WTC11 (cell line): ENCODE measurements around the gene INPP4A. TPM values are rescaled to one million over a fixed set of nuclear protein-coding genes. Genes with fewer than 3 reads are reported as not detected.

Source experiments
- ATAC-seq: fragments of 200-7000 bp; cut with Tn5 transposase; 2 replicates; pipeline ENCODE4 v1.10.0; 2021; ENCODE audit warnings: mild to moderate bottlenecking, moderate library complexity
- CTCF ChIA-PET: fragments of 300-600 bp; sonication (Branson Sonifier 250); formaldehyde crosslinking; loops from one replicate; lab custom pipeline; 2021; ENCODE audit warnings: antibody characterized with exemption; lab: Charles Lee
- POLR2A ChIA-PET: fragments of 350-600 bp; sonication (Branson Sonifier 250); formaldehyde crosslinking; loops from one replicate; lab custom pipeline; 2021; ENCODE audit warnings: antibody characterized with exemption; lab: Charles Lee
- DNase-seq: peaks from one replicate; pipeline ENCODE4 v3.0.0; 2021; ENCODE audit warnings: low spot score
- H3K27ac Mint-ChIP-seq: 2 replicates; pipeline ENCODE4 v1.8.0; 2021; ENCODE audit warnings: mixed read lengths
- H3K27me3 Mint-ChIP-seq: 2 replicates; pipeline ENCODE4 v1.8.0; 2021; ENCODE audit warnings: low read depth, mild to moderate bottlenecking, moderate library complexity, mixed read lengths
- H3K36me3 Mint-ChIP-seq: 2 replicates; pipeline ENCODE4 v1.8.0; 2021; ENCODE audit warnings: mixed read lengths
- H3K4me1 Mint-ChIP-seq: 2 replicates; pipeline ENCODE4 v1.8.0; 2022; ENCODE audit warnings: mixed read lengths
- H3K4me3 Mint-ChIP-seq: 2 replicates; pipeline ENCODE4 v1.8.0; 2021; ENCODE audit warnings: mild to moderate bottlenecking, moderate library complexity, mixed read lengths
- H3K9me3 Mint-ChIP-seq: 2 replicates; pipeline ENCODE4 v1.8.0; 2021; ENCODE audit warnings: mixed read lengths
- ARID4B ChIP-seq: sonication (generic); formaldehyde crosslinking; IDR thresholded peaks from 2 replicates; pipeline ENCODE4 v1.8.0; 2023; ENCODE audit warnings: missing genetic modification reagents, mild to moderate bottlenecking, borderline replicate concordance
- ATF3 ChIP-seq: sonication (generic); formaldehyde crosslinking; conservative IDR thresholded peaks from 2 replicates; pipeline ENCODE4 v1.8.1; 2022; ENCODE audit warnings: mild to moderate bottlenecking, missing genetic modification reagents
- CREM ChIP-seq: sonication (generic); formaldehyde crosslinking; IDR thresholded peaks from 2 replicates; pipeline ENCODE4 v1.8.1; 2022; ENCODE audit warnings: mild to moderate bottlenecking, missing genetic modification reagents, moderate library complexity
- GABPB1 ChIP-seq: sonication (generic); formaldehyde crosslinking; IDR thresholded peaks from 2 replicates; pipeline ENCODE4 v1.8.1; 2023; ENCODE audit warnings: mild to moderate bottlenecking, missing genetic modification reagents
- JUN ChIP-seq: sonication (generic); formaldehyde crosslinking; IDR thresholded peaks from 2 replicates; pipeline ENCODE4 v1.8.0; 2023; ENCODE audit warnings: mild to moderate bottlenecking, missing genetic modification reagents
- MAX ChIP-seq: sonication (generic); formaldehyde crosslinking; IDR thresholded peaks from 2 replicates; pipeline ENCODE4 v1.8.0; 2022; ENCODE audit warnings: mild to moderate bottlenecking, missing genetic modification reagents
- MYBL2 ChIP-seq: sonication (generic); formaldehyde crosslinking; IDR thresholded peaks from 2 replicates; pipeline ENCODE4 v1.8.1; 2023; ENCODE audit warnings: mild to moderate bottlenecking, moderate library complexity, missing genetic modification reagents
- NFATC4 ChIP-seq: fragments of 250-450 bp; sonication (Bioruptor Pico); IDR thresholded peaks from 2 replicates; pipeline ENCODE4 v1.9.0; 2021; ENCODE audit warnings: mild to moderate bottlenecking
- NR1H2 ChIP-seq: sonication (generic); formaldehyde crosslinking; IDR thresholded peaks from 2 replicates; pipeline ENCODE4 v1.9.0; 2021; ENCODE audit warnings: mild to moderate bottlenecking, moderate library complexity, missing genetic modification reagents
- OVOL2 ChIP-seq: fragments of 250-450 bp; sonication (Bioruptor Pico); IDR thresholded peaks from 2 replicates; pipeline ENCODE4 v1.9.0; 2021; ENCODE audit warnings: mild to moderate bottlenecking, borderline replicate concordance
- SMAD4 ChIP-seq: sonication (generic); formaldehyde crosslinking; IDR thresholded peaks from 2 replicates; pipeline ENCODE4 v1.8.0; 2022; ENCODE audit warnings: mild to moderate bottlenecking, missing genetic modification reagents
- SP1 ChIP-seq: sonication (generic); formaldehyde crosslinking; conservative IDR thresholded peaks from 2 replicates; pipeline ENCODE4 v1.8.1; 2022; ENCODE audit warnings: missing genetic modification reagents
- TCF7 ChIP-seq: sonication (generic); formaldehyde crosslinking; IDR thresholded peaks from 2 replicates; pipeline ENCODE4 v1.8.0; 2022; ENCODE audit warnings: mild to moderate bottlenecking, low read depth, missing genetic modification reagents, moderate library complexity
- ZNF121 ChIP-seq: sonication (generic); formaldehyde crosslinking; IDR thresholded peaks from 2 replicates; pipeline ENCODE4 v1.8.0; 2023; ENCODE audit warnings: missing genetic modification reagents
- ZNF219 ChIP-seq: sonication (generic); formaldehyde crosslinking; IDR thresholded peaks from 2 replicates; pipeline ENCODE4 v1.8.0; 2023; ENCODE audit warnings: missing genetic modification reagents, mild to moderate bottlenecking, borderline replicate concordance
- ZNF232 ChIP-seq: sonication (generic); formaldehyde crosslinking; IDR thresholded peaks from 2 replicates; pipeline ENCODE4 v1.8.0; 2022; ENCODE audit warnings: mild to moderate bottlenecking, missing genetic modification reagents
- total RNA-seq: library from RNA; stranded (reverse); gene quantifications from 3 replicates; pipeline ENCODE4 v1.2.3, GENCODE V29; 2021
- TF ChIP-seq, protein P1 (sequence below): sonication (generic); formaldehyde crosslinking; IDR thresholded peaks from 2 replicates; pipeline ENCODE4 v1.8.1; 2023; ENCODE audit warnings: mild to moderate bottlenecking, missing genetic modification reagents, moderate library complexity
- TF ChIP-seq, protein P2 (sequence below): sonication (generic); formaldehyde crosslinking; IDR thresholded peaks from 2 replicates; pipeline ENCODE4 v1.8.1; 2022; ENCODE audit warnings: missing genetic modification reagents, borderline replicate concordance
- TF ChIP-seq, protein P3 (sequence below): sonication (generic); formaldehyde crosslinking; IDR thresholded peaks from 2 replicates; pipeline ENCODE4 v1.8.1; 2022; ENCODE audit warnings: low read depth, mild to moderate bottlenecking, moderate library complexity, missing genetic modification reagents, borderline replicate concordance

INPP4A gene
- total RNA-seq, 1 experiment from 2014 or later, result 38.3 TPM

DNA sequence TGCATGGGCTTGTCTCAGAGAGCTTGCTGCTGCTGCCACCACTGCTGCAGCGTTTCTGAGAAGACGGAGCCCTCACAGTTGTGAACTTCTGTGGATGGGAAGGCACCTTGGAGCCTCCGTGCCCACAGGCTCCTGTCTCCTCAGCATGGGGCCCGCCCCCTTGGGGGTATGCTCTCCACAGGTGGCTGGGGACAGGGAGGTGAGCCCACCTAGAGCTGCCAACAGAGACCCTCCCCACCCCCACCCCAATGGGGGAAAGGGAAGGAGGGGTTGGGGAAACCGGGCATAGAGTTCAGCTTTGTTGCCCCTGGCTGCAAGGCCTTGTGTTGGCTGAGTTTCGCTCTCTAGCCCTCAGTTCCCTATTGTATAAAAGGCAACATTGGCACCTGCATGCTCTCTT lies 76.1 kb downstream of the INPP4A start:
- TF ChIP-seq OVOL2 (no peak), ZNF219 (CRISPR knock-in tag) (no peak), ZNF232 (CRISPR knock-in tag) (no peak), ZNF121 (CRISPR knock-in tag) (no peak), ATF3 (CRISPR knock-in tag) (no peak), CREM (no peak), MAX (CRISPR knock-in tag) (no peak), ARID4B (CRISPR knock-in tag) (no peak), NR1H2 (CRISPR knock-in tag) (no peak), JUN (CRISPR knock-in tag) (no peak), SMAD4 (CRISPR knock-in tag) (no peak), SP1 (CRISPR knock-in tag) (no peak), NFATC4 (CRISPR knock-in tag) (no peak), MYBL2 (CRISPR knock-in tag) (no peak), GABPB1 (CRISPR knock-in tag) (no peak), TCF7 (no peak)
- TF ChIP-seq, protein P1, sequence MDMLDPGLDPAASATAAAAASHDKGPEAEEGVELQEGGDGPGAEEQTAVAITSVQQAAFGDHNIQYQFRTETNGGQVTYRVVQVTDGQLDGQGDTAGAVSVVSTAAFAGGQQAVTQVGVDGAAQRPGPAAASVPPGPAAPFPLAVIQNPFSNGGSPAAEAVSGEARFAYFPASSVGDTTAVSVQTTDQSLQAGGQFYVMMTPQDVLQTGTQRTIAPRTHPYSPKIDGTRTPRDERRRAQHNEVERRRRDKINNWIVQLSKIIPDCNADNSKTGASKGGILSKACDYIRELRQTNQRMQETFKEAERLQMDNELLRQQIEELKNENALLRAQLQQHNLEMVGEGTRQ (CRISPR knock-in tag), result no peak
- TF ChIP-seq, protein P2, sequence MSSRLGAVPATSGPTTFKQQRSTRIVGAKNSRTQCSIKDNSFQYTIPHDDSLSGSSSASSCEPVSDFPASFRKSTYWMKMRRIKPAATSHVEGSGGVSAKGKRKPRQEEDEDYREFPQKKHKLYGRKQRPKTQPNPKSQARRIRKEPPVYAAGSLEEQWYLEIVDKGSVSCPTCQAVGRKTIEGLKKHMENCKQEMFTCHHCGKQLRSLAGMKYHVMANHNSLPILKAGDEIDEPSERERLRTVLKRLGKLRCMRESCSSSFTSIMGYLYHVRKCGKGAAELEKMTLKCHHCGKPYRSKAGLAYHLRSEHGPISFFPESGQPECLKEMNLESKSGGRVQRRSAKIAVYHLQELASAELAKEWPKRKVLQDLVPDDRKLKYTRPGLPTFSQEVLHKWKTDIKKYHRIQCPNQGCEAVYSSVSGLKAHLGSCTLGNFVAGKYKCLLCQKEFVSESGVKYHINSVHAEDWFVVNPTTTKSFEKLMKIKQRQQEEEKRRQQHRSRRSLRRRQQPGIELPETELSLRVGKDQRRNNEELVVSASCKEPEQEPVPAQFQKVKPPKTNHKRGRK (CRISPR knock-in tag), result no peak
- TF ChIP-seq, protein P3, sequence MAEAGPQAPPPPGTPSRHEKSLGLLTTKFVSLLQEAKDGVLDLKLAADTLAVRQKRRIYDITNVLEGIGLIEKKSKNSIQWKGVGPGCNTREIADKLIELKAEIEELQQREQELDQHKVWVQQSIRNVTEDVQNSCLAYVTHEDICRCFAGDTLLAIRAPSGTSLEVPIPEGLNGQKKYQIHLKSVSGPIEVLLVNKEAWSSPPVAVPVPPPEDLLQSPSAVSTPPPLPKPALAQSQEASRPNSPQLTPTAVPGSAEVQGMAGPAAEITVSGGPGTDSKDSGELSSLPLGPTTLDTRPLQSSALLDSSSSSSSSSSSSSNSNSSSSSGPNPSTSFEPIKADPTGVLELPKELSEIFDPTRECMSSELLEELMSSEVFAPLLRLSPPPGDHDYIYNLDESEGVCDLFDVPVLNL (CRISPR knock-in tag), result no peak
- Mint-ChIP-seq H3K4me1 (peaks cover 6% of the 10 kb centered on the region; the same call in 1 of the 2 replicates), H3K27ac (no peak overlapping the region), H3K9me3 (peaks cover 9% of the 10 kb centered on the region; the same call in 1 of the 2 replicates), H3K27me3 (no peaks in the 10 kb centered on the region), H3K36me3 (peaks cover 15% of the 10 kb centered on the region), H3K4me3 (no peak overlapping the region)
- ChIA-PET POLR2A (no interaction called here), CTCF (interaction anchor here (0.8 kb wide), 1 partner anchor 48 kb away, joined by 3 read pairs; no protein-coding TSS in a partner anchor)
- ATAC-seq, result no peak
- no peak for DNase-seq
